Activated CD4-positive, alpha-beta T cell treated with anti-CD3 and anti-CD28 coated beads, Interleukin-2, amount 50 U/mL, for 1 hour (primary cell): Measurements from ENCODE around the gene QPRT.
A peak's percentile ranks its signal among the peaks of the same experiment; 100 is the strongest.
"Not testable (repeated sequence)": the region's sequence is repeated elsewhere in the genome, so short reads cannot be mapped to it uniquely, and the experiment has no call there.

ENCODE experiments used
- DNase-seq: peaks from one replicate; pipeline ENCODE4 v3.0.0-alpha.2; 2020

The QPRT gene

DNA sequence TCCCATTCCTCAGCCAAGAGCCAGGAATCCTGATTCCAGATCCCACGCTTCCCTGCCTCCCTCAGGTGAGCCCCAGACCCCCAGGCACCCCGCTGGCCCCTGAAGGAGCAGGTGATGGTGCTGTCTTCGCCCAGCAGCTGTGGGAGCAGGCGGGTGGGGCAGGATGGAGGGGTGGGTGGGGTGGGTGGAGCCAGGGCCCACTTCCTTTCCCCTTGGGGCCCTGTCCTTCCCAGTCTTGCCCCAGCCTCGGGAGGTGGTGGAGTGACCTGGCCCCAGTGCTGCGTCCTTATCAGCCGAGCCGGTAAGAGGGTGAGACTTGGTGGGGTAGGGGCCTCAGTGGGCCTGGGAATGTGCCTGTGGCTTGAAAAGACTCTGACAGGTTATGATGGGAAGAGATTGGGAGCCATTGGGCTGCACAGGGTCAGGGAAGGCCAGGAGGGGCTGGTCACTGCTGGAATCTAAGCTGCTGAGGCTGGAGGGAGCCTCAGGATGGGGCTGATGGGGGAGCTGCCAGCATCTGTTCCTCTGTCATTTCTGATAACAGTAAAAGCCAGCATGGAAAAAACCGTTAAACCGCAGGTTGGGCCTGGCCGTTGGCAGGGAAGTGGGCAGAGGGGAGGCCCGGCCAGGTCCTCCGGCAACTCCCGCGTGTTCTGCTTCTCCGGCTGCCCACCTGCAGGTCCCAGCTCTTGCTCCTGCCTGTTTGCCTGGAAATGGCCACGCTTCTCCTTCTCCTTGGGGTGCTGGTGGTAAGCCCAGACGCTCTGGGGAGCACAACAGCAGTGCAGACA, 15.8 kb upstream of the QPRT start, which contains the start of gene SPN:
Gene SPN (plus strand): TSS at position 232 of the 791 bp plus-strand sequence. CDS start 482 bp downstream, at position 714.
- DNase-seq: no peak

DNA sequence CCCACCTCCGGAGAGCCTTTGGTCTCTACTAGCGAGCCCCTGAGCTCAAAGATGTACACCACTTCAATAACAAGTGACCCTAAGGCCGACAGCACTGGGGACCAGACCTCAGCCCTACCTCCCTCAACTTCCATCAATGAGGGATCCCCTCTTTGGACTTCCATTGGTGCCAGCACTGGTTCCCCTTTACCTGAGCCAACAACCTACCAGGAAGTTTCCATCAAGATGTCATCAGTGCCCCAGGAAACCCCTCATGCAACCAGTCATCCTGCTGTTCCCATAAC, 15.2 kb upstream of the QPRT start:
- no peak for DNase-seq

DNA sequence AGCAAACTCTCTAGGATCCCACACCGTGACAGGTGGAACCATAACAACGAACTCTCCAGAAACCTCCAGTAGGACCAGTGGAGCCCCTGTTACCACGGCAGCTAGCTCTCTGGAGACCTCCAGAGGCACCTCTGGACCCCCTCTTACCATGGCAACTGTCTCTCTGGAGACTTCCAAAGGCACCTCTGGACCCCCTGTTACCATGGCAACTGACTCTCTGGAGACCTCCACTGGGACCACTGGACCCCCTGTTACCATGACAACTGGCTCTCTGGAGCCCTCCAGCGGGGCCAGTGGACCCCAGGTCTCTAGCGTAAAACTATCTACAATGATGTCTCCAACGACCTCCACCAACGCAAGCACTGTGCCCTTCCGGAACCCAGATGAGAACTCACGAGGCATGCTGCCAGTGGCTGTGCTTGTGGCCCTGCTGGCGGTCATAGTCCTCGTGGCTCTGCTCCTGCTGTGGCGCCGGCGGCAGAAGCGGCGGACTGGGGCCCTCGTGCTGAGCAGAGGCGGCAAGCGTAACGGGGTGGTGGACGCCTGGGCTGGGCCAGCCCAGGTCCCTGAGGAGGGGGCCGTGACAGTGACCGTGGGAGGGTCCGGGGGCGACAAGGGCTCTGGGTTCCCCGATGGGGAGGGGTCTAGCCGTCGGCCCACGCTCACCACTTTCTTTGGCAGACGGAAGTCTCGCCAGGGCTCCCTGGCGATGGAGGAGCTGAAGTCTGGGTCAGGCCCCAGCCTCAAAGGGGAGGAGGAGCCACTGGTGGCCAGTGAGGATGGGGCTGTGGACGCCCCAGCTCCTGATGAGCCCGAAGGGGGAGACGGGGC, 14.7 kb upstream of the QPRT start:
- DNase-seq: peak; percentile 40

DNA sequence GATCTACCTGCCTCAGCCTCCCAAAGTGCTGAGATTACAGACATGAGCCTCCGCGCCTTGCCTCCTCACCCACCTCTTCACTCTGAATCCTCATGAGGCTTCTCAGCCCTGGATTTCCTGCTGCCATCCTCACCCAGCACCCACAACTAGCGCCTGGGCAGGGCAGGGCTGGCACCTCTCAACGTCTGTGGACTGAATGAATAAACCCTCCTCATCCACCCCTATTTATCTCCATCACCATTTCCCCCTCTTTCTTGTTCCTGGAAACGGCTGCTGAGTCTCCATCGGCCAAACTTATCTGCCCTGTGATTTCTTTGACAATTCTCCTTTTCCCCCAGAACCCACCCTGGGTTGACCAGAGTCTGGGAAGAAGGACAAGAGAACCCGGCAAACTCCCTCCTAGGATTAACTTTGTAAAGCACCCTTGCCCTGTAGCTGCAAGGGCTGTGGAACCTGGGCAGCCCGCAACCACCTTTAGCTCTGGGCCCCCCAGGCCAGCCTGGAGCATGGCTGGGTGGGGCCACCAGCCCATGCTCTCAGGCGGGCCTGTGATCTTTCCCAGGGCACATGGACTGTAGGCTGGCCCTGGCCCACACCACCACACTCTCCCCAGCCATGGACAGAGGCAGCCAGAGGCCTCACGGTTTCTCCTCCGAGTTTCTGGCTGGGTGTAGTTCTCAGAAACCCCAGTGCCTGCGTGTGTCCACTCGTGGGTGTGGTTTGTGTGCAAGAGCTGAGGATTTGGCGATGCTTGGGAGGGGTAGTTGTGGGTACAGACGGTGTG, 13.5 kb upstream of the QPRT start:
- no peak for DNase-seq

DNA sequence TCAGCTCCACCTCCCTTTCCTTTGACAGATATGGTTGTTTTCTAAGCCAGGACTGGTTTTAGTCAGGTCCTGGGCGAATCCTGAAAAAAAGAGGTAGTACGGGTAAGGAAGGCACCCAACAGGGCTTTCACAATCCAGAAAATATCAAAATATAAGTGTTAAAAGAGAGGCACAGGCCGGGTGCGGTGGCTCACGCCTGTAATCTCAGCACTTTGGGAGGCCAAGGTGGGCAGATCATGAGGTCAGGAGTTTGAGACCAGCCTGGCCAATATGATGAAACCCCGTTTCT, 11.7 kb upstream of the QPRT start:
- not testable (repeated sequence) for DNase-seq

DNA sequence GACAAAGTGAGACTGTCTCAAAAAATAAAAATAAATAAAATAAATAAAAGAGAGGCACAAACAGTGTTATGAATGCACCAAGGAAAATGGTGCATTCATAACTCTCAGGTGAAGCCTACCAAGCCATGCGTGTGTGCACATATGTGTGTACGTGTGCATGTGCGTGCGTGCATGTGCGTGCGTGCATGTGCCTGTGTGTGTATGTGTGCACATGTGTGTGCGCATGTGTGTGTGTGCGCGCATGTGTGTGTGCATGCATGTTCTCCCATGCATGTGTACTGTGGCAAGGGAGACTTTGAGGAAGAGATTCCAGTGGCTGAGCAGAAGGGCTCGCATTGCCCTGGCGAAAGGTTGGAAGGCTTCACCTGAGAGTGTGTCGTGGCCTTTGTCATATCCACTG, 11.2 kb upstream of the QPRT start:
- DNase-seq: no peak

DNA sequence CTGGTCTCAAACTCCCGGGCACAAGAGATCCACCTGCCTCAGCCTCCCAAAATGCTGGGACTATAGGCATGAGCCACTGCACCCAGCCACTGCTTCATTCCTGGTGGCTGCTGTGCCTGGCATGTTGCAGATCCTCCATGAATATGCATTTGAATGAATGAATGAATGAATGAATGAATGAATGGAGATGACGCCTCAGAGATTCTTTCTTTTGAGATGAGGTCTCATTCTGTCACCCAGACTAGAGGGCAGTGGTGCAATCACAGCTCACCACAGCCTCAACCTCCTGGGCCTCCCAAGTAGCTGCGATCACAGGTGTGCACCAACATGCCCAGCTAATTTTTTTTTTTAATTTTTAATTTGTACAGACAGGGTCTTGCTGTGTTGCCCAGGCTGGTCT, 10.7 kb upstream of the QPRT start:
- no peak for DNase-seq

DNA sequence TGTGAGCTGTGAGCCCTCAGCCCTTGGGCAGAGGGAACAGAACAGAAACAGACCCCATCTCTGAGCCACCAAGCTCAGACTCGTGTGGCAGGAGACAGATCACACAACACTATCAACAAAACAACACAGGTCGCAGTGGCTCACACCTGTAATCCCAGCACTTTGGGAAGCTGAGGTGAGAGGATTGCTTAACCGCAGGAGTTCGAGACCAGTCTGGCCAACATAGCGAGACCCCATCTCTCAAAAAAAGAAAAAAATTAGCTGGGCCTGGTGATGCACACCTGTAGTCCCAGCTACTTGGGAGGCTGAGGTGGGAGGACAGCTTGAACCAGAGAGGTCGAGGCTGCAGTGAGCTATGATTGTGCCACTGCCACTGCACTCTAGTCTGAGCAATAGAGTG, 5.5 kb upstream of the QPRT start:
- DNase-seq: no peak

DNA sequence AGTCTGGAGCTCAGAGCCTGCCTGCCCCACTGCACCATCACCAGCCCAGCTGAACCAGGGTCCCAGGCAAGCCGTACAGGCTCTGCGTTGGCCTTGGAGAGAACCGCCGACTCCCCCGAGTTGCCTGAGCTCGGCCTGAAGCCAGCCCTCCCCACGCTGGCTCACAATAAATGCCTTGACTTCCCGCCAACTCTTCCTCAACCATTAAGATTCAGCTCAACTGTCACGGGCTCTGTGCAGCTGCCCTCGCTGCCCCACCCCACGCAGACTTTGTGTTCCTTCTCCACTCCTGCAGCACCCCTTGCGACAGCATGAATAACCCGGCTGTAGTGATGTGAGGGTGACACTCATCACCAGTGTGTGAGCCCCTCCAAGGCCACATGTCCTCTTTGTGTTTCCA, 4.8 kb upstream of the QPRT start:
- DNase-seq: no peak

DNA sequence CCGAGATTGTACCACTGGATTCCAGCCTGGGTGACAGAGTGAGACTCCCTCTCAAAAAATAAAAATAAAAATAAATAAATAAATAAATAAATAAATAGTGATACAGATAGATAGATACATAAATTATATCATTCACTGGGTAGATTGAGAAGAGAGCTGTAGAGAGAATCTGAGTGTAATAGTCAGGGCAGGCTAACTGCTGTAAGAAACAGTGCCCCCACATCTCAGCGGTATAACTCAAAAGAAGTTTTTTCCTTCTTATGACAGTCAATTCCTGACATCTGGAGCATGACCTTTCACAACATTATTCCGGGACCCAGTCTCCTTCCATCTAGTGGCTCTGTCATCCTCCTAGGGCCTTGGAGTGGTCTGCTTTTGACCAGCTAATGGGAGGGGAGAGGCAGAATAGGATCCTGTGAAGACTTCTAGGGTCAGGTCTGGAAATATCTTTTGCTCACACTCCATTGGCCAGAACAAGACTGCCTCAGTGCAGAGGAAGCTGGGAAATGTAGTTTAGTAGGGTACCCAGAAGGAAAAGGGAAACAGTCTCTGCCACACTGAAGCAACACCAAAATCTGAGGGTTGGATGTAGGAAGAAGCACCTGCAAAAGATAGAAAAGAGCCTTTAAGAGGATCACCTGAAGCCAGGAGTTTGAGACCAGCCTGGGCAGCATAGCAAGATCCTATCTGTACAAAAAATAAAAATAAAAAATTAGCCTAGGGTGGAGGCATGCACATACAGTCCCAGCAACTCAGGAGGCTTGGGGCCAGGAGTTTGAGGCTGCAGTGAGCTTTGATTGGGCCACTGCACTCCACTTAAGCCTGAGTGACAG, 3.0 kb upstream of the QPRT start:
- DNase-seq: no peak

DNA sequence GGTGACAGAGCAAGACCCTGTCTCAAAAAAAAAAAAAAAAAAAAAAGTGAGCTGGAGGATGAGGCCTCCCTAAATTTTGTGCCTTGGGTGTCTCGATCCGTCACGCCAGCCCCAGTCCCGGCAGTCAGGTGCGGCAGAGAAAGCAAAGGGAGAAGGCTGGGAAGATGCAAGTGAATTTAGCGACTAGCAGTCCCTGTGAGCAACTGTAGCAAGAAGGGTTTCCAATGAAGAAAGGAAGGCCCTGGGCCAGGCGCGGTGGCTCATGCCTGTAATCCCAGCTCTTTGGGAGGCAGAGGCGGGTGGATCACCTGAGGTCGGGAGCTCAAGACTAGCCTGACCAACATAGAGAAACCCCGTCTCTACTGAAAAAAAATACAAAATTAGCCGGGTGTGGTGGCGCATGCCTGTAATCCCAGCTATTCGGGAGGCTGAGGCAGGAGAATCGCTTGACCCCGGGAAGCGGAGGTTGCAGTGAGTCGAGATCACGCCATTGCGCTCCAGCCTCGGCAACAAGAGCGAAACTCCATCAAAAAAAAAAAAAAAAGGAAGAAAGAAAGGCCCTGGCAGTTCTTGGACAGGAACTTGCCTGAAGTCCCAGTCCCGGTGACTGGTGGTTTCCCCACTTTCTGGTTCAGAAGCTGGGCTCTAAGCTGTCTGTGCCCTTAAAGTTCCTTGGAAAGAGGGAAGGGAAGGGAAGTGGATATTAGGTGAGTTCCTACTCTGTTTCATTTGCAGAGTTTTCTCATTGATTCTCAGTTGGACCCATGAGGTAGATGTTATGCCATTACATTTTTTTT, 1.8 kb upstream of the QPRT start:
- no peak for DNase-seq

DNA sequence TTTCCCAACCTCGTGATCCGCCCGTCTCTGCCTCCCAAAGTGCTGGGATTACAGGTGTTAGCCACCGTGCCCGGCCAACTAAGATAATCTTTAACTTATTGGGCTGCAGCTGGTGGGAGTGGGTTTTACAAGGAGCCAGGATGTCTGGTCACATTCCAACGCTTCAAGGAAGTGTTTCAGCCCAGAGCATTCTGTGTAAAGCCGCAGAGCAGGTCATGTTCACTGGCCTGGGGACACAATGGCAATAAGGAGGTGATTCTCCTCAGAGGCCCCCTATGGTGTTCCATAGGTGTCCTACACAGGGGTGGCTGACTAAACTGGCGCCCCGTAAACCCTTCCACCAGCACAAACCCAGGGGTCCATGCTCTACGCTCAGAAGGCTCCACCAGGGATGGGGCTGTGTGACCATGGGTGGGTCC, 1.2 kb downstream of the QPRT start:
- DNase-seq: no peak

DNA sequence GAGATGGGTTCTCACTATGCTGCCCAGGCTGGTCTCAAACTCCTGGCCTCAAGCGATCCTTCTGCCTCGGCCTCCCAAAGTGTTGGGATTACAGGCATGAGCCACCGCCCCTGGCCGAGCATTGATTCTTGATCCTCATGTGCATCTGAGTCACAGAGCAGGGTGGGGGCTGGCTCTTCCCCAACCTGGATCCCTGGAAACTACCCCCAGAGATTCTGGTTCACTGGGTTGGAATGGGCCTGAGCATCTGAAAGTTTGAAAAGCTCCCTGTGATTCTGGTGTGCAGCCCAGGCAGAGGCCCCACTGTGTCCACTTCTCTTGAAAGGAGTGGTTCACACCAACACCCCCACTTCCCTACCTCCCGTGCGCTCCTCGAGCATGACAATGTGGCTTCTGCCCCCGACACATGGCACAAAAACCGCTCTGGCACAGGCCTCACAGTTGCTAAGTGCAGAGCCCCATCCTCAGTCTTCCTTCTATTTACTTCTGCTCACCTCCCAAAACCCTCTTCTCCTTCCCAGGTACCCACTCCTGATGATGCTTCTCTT, 4.6 kb downstream of the QPRT start:
- no peak for DNase-seq

DNA sequence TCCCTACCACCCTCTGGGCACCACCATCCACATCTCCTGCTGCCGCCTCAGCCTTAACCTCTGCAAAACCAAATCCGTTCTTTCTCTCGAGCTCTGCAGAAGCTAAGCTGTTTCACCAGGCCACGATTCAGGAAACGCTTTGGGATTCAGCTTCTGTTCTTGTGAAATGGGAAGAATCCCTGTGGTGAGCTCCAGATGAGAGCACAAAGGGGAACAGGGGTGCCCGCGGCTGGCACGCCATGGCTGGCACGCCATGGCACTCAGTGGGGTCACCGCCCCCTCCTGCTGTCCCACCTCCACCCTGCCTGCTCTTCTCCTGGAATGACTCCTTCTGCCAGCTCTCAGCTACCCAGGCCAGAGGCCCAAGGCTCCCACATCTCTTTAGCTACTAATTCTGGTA, 5.7 kb downstream of the QPRT start:
- DNase-seq: no peak

DNA sequence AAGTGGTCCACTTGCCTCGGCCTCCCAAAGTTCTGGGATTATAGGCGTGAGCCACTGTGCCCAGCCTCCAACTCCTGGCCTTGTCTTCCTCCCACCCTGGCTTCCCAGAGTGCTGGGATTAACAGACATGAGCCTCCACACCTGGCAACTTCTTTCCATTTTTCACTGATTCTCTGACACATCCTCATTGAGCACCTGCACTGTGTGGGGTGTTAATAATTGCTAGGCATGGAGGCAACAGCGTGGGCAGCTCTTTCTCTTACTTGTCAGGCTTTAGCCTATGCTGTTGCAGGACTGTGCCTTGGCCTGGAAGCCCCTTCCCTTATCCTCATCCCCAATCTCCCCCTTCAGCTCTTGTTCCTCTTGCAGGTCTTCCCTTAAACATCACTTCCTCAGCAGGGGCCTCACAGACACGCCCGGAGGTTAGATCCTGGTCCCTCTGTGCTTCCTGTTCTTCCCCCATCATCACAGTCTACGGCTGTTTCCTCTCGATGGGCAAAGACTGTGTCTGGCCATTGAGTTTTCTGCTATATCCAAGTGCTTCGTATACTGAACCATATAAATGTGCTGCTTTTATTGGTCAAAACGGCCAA, 7.9 kb downstream of the QPRT start:
- DNase-seq: no peak

DNA sequence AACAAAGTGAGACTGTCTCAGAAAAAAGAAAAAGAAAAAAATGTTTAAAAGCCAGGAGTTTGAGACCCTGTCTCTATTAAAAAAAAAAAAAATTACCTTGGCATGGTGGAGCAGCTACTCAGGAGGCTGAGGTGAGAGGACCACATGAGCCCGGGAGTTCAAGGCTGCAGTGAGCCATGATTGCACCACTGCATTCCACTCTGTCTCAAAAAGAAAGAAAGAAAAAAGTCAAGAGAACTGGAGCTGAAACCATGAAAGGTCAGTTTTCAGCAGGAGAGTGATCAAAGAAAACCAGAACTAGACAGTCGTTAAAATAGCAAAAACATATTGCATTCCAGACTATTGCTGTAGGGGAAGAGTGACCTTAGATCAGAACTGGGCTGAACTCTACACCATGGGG, 8.8 kb downstream of the QPRT start:
- no peak for DNase-seq

DNA sequence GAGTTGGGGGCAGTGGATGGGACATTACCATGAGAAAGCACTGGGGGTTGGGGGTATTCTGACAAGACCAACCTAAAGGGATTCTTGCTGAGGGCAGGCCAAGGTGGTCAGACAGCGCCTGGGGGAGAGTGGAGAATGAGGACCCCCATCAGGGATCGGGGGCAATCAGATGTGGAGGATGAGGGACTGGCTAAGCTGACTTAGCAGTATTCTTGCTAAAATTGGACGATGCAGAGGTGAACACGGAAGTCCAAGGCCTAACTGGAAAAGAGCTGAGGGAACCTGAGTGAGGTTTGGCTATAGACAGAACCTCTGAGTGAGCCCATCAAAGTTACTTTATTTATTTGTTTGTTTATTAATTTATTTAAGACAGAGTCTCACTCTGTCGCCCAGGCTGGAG, 9.2 kb downstream of the QPRT start:
- DNase-seq: no peak

DNA sequence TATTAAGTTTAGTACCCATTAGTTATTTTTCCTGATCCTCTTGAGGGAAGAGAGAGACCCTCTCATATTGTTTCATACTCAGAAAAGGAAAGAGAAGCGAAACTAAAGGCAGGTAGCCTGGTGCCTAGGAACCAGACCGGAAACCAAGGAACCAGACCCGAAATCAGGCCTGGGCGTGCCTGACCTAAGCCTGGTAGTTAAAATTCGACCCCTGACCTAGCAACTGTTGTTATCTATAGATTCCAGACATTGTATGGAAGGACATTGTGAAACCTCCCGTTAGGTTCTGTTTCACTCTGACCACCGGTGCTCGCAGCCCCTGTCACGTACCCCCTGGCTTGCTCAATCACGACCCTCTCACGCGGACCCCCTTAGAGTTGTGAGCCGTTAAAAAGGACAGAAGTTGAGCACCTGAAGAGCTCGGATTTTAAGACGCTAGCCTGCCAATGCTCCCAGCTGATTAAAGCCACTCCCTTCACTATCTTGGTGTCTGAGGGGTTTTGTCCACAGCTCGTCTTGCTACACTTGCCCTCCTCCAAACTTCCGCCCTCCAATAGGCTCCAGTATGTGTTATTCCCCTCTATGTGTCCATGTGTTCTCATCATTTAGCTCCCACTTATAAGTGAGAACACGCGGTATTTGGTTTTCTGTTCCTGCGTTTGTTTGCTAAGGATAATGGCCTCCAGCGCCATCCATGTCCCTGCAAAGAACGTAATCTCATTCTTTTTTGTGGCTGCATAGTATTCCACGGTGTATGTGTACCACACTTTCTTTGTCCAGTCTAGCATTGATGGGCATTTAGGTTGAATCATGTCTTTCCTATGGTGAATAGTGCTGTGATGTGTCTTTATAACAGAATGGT, 10.7 kb downstream of the QPRT start:
- DNase-seq: not testable (repeated sequence)

DNA sequence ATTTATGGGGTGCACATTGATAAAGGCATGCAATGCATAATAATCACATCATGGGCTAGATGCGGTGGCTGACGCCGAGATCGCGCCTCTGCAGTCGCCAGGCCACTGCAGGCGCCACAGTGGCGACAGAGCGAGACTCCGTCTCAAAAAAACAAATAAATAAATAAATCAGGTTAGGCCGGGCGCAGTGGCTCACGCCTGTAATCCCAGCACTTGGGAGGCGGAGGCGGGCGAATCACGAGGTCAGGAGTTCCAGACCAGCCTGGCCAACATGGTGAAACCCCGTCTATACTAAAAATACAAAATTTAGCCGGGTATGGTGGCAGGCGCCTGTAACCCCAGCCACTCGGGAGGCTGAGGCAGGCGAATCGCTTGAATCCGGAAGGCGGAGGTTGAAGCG, 13.6 kb downstream of the QPRT start:
- DNase-seq: not testable (repeated sequence)
